HG03280 (cell line): ENCODE results near the gene ZCCHC14.
"Not testable (repeated sequence)": the region's sequence is repeated elsewhere in the genome, so short reads cannot be mapped to it uniquely, and the experiment has no call there.

Experiments used
- ATAC-seq: cut with Tn5 transposase; IDR thresholded peaks from one replicate; pipeline ENCODE4 v1.9.1; 2021; ENCODE audit warnings: mild to moderate bottlenecking, moderate library complexity; ENCODE audit not compliant: unreplicated experiment

ZCCHC14 gene

DNA sequence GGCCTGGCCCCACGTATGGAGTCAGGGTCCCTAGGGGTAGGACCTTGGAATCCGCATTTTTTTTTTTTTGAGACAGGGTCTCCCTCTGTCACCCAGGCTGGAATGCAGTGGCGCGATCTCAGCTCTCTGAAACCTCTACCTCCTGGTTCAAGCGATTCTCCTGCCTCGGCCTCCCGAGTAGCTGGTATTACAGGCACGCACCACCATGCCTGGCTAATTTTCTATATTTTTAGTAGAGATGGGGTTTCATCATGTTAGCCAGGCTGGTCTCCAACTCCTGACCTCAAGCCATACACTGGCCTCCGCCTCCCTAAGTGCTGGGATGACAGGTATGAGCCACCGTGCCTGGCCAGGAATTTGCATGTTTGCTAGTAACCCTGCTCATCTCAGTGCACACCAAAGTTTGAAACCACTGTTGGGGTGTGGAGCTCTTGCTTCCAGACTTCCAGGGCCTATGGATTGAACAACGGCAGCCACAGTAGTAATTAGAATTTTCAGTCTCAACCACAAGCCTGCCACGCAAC is 5.0 kb upstream of the ZCCHC14 start:
- not testable (repeated sequence) for ATAC-seq

DNA sequence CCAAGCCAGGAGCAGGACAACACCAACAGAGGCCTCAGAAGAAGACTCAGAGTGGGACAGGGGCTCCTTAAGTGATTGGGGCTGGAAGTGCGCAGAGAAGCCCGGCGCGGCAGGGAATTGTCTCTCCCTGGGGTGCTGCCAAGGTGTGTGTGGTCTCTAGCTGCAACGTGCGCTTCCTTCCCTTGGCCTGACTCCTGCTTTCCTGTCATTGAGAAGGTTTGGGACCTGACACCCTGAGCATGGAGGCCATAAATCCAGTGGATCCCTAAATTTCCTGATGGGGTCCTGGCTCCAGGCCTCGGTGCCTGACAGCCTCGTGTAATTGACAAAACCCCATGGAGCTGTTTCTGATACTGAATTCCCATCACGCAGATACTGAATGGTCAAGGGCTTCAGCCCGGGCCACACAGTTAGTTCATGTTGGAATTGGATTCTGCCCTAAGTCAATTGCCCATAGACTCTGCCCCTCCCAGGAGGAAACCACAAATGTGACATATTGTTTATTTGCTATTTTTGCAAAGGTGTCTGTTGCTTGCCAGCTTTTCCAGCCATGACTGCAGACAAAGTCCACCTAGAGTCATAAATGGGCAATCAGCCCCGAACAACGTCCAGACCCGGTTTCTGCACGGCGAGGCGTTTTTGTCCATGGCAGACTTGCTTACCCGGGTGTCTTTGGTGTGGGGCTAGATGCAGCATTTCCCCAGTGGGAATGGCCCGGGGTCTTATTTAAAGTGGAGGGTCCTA is 4.4 kb upstream of the ZCCHC14 start:
- ATAC-seq = not testable (repeated sequence)

DNA sequence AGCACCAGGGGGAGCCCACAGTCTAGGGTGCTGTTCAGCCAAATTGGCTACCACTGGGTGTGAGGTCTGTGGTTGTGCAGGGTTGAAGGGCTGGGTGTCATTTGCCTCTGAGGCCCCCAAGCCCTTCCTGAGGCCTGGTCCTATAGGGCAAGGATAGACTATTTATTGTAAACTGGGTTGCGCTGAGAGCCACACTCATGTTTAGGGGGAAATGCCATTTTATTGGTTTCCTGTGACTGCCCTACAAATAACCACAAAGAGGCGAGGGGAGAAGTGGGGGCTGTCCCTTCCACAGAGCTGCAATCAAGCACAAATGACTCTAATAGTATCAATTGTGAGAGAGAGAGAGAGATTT is 3.6 kb upstream of the ZCCHC14 start:
- no peak for ATAC-seq

DNA sequence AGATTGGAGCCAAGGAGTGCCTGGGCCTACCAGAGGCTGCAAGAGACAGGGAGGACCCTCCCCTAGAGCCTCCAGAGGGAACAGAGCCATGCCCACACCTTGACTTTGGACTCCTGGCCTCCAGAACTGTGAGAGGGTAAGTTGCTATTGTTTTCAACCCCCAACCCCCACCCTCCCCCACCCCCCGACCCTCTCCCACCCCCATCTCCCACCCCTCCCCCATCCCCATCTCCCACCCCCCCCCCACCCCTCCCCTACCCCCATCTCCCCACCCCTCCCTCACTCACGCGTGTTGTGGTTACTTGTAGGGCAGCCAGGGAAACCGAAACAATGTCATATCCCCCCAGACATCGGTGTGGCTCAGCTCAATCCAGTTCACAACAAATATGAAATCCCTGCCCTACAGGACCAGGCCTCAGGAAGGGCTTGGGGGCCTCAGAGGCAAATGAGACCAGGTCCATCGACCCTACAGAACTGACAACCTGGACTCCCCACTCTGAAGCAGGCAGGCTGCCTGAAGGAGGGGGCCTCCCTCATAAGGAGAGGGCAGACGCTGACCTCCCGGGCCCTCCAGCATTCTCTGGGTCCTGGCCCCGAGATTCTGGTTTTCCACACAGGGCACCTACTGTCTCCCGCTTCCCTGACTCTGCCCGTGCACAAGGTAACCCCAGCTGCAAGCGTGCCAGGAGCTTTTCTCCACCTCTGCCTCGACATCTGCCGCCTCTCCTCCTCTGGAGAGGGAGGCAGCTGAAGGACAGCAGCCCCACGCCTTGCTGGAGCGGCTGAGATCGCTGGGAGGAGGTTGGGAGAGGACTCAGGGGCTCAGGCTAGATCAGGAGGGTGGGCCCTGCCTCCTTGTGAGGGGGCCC is 3.0 kb upstream of the ZCCHC14 start:
- no peak for ATAC-seq

DNA sequence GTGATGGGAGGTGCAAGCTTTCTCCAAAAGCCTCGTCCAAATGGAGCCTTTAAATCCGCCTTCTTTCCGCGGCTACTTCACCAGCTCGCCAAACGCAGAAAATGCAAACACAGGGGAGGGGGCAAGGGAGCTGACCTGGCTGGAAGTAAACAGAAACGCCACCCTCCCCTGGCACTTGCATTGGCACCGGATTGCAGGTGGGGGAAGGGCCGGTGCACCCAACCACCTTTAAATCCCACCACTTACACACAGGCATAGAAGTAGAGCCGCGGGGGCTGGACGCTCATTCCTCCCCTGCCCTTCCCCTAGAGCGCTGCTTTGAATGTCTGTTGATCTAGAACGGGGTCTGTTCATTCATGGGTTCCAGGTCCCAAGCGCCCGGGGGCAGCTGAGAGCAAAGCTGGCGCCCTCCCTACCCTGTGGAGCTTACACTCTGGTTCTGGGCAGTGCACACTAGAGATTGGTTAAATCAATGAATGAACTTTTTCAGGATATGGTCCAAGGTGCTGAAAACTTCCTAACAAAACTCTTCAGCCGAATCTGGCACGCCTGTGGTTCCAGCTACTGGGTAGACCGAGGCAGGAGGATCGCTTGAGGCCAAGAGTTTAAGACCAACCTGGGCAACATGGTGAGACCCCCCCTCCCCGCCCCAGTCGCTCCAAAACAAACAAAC is 920 bp upstream of the ZCCHC14 start:
- no peak for ATAC-seq

DNA sequence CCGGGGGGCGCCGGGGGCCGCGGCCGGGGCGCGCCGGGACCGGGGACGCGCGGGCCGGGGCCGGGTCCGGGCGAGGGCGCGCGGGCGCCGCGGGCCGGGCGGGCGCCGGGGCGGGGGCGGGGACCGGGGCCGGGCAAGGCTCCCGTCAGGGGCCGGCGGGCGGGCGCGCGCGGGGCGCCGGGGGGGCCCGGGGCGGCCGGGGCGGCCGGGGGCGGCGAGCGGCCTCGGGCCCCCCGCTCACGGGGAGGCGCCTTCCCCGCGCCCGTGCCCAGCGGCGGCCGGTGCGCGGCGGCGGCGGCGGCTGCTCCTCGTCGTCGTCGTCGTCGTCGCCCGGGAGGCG is 563 bp downstream of the ZCCHC14 start:
- ATAC-seq = no peak

DNA sequence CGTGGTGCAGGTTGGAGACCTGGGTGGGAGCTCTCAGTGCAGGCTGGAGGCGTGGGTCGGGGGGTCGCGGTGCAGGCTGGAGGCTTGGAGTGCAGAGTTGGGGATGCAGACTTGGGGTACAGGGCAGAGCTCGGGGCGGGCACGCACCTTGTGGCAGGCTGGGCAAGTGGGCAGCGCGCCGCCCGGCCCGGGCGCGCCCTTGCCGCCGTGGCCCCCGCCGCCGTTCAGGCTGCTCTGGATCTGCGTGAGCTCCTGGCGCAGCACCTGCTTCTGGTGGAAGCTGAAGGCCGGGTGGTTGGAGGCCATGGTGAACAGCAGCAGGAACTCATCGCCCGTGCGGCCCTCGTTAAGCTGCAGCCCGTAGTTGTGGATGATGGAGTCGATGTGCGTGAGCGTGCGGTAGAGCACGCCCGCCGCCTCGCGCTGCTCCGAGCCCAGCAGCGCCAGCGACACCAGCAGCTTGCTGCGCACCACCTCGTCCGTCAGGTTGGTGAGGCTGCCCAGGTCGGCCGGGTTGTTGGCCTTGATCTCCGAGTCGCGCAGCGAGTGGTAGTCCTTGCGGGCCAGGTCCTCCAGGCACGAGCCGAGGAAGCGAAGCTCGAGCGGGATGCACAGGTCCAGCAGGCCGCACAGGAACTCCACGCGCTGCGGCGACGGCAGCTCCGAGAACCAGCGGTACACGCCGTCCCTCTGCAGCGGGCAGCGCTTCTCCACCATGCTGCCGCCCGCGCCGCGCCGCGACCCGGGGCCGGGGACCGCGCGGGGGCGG is 1.1 kb downstream of the ZCCHC14 start:
- no peak for ATAC-seq

DNA sequence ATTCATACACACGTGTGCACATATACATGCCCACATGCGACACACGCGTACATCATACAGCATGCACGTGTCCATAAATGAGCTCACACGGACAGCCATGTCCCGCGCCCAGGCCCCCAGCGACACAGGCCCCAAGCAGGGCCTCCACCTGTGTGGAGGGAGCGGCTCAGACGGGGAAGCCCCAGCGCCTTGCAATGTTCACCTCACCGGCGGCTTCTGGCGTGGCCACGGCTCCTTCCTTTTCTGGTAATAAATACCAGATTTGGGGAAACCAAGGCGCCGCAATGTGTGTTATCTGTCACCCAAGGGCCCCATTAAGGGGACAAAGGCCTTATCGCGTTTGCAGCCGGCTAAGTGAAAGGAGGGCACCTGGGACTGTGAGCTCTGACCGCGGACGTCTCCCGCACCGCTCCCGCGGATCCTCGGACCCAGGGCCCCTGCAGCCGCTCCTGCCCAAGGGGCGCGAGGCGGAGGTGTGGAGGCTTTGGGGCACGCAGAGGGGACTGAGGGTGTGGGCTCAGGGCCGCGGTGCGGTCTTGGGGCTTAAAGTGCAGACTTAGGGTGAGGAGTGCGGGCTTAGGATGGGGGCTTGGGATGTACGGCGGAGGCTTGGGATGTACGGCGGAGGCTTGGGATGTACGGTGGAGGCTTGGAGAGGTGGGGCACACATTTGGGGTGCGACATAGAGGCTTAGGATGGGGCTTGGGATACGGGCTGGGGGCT is 1.9 kb downstream of the ZCCHC14 start:
- not testable (repeated sequence) for ATAC-seq

DNA sequence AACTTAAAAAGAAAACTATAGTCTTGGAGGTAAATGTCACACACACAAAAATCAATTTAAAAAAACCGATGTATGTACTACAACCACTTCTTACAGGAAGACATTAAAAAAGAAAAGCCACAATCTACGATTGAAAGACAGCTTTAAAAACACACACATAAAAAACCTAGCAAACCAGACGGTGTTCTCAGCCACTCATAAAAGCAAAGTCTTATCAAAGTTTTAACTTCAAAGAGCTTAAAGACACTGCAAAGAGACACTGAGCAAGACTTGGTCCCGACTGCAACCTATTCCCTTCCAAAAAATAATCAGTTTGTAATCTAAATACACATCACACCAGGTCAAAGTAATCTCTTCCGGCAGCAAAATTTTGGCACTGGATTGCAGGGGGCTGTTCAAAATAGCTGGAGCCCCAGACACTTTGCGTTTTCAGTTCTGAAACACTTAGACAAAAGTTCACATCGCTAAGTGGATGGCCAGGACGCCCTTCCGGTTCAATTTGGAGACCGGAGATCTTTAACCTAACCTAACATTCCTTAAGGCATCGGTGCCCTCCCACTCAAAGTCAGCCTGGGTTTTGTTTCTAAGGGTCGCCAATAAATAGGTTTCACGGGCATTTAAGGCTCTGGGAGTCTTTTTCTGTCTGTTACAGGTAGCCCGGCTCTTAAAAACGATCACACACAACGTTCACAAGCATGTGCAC is 2.6 kb downstream of the ZCCHC14 start:
- no peak for ATAC-seq

DNA sequence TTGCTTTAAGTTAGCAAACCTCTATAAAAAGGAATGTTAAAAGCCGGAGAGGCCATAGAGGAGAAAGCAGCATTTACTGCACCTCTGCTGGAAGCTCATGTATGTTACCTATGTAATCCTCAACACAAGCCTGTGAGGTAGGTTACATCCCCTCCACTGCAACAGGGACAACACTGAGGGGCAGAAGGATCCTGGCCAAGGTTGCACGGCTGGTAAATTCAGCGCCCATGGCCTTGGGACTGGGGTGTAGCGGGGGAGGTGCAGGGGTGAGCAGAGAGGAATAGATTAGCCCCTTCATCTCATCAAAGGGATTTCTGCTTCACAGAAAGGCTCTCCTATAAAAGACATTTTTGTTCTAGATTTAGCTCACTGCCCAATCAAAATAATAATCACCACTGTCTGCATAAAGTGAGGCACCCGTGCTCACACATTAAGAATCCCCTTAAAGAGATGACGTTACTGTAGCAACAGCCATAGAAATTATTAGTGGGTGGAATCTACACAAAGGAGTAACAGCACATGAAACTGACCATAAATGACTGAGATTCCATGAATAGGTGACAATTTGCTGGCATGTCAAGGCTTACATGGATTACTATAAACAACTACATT is 3.3 kb downstream of the ZCCHC14 start:
- no peak for ATAC-seq

DNA sequence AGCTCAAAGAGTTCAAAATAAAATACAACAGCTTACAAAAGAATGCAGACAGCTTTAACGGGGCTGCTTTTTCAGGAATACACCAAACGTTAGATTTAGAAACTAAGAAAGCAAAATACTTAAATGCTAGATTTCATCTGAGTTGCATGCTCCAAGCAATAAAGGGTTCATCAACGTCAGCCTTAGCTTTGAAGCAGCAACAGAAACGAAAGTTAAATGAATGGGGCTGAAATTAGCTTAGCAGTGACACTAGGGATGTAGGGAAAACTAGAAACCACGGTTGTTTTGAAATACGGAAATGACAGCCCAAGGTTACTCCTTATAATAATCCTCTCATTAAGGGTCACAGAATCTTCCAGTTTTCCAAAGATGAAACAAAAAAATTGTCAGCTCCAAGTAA is 3.9 kb downstream of the ZCCHC14 start:
- ATAC-seq = not testable (repeated sequence)

DNA sequence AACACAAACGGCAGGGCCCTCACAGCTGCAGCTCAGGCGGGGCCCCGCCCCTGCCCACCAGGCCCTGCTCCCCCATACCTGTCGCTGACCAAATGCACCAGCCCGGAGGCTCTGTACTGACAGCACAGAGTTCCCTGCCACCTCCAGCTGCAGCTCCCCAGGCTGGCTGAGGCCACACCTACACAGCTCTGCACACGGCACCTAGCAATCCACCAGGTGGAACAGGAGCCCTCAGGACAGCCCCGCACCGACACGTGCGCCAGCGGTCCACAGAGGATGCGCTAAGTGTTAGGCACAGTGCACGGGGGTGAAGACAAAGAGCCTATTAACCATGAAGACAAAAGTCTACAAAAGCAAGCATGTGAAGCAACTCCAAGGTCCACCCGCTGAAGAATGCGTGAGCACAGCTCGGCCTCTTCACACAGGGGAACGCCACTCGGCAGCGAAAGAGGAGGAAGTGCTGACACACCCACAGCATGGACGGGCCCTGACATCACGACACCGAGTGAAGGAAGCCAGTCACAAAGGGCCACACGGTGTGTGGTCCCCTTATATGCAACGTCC is 5.4 kb downstream of the ZCCHC14 start:
- ATAC-seq = no peak

DNA sequence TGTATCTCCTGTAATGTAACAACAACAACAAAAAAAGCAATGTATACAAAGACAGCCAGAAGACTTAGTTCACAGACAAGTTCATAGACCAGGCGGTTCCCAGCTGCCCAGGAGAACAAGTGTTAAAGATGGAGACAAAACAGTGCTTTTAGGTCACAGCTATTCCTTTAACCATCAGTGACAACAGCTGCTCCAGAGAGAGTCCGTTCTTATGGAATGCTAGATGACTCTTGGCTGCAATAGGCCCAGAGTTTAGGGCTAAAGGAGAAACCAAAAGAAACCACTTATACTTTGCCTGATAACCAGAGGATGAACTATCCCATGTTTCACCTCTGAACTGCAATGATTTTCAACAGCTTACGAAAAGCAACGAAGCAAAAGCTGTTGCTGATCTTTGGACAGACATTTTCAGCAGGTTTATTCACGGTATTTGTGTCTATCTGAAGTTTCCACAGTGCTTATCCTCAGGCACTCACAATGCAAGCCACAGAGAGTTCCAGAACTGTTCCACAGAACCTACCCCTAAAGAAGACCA is 6.0 kb downstream of the ZCCHC14 start:
- no peak for ATAC-seq

DNA sequence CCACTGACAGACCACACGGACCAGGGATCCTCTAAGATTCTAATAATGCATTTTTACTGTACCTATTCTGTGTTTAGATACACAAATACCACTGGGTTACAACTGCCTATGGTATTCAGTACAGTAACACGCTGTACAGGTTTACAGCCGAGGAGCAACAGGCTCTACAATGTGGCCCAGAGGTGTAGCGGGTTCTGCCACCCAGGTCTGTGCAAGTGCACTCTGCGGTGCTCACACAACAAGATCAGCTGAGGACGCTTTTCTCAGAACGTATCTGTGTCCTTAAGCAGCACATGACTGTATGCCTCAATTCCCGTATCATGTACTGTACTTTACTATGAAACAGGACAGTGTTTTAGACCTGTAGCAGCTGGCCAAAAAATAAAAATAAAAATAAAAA is 6.5 kb downstream of the ZCCHC14 start:
- no peak for ATAC-seq

DNA sequence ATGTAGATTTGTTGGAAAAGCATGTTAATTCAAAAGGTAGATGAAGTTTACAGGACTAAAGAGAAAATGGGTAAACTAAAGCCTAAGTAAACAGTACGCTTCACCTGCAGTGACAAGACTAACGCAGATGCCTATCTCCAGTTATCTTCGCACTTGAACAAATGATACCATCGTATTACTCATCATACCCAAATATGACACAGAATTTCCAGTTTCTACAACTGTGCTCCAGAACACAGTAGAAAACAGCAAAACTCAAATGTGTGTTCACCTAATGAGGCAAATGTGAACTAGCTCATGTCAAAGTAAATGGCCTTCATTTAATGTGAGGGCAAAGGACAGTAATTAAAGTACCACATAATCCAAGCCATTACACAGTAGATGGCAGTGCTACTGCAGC is 7.0 kb downstream of the ZCCHC14 start:
- not testable (repeated sequence) for ATAC-seq

DNA sequence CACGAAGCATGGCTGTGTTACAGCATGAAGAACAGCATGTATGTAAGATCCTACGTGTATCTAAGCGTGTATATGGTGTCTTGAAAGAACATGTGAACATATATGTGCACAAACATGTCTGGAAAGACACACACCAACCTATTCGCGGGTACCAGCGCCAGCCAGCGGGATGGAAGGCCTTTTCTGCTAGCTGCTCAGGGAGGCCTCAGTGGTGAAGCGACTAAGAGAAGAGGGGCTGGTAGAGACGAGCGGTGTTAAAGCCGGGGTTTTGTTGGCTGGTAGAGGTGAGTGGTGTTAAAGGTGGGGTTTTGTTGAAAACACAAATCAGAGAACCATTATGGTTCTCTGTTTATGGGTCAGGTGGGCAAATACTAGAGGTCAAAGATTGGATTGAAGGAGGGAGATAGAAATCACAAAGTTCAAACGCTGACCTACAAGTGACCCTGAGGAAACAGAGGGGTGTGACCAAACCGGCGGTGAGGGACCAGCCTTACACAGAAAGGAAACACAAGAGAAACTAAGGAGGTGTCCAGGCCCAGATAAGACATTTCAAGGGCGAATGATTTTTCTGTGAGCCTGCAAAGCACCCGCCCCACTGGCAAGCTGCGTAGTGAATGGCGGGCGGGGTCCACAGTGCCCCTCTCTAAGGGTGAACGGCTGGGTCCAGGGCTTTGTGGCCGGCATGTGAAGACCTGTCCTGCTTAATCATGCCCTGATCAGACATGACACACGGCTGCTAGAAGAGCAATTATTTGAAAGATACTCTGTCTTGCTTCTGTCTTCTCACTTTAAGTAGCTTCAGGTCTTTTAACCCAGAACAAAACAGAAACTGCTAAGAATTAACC is 8.1 kb downstream of the ZCCHC14 start:
- no peak for ATAC-seq

DNA sequence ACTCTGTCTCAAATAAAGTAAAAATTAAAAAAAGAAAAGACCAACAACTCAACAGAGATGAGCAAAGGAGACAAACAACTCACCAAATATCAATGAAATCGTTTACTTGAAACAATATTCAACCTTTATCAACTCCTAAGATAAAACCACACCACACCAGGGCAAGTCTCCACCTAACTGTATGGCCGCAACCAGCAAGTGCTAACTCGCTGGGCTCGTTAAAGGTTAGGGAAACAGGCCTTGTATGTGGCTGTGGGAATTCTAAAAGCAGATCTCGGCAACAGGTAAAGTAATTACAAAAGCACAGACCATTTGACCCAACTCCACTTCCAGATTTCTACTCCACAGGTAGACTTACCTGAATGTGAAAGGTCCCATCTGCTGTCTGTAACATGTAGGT is 9.3 kb downstream of the ZCCHC14 start:
- no peak for ATAC-seq

DNA sequence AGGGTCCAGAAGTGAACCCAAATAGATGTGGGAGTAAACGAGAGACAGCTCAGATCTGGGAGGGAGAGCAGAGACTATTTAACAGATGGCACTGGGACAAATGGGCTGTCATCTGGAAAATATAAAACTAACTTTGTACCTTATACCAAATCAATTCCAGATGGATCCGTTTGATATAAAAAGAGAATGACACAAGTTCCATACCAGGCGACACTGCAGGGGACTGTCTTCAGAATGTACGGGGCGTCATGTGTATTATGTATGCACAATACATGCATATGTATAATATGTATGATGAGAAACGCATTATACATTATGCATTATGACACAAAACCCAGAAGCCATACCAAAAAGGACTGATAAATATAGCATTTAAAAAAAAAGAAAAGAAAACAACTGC is 10.2 kb downstream of the ZCCHC14 start:
- ATAC-seq = not testable (repeated sequence)
